ENCODE measurements around the gene GLRB. TPM values are rescaled to one million over a fixed set of nuclear protein-coding genes. Genes with fewer than 3 reads are reported as not detected.
"Not testable (repeated sequence)": the region's sequence is repeated elsewhere in the genome, so short reads cannot be mapped to it uniquely, and the experiment has no call there.

GLRB gene
- total RNA-seq = 5.2 TPM

DNA sequence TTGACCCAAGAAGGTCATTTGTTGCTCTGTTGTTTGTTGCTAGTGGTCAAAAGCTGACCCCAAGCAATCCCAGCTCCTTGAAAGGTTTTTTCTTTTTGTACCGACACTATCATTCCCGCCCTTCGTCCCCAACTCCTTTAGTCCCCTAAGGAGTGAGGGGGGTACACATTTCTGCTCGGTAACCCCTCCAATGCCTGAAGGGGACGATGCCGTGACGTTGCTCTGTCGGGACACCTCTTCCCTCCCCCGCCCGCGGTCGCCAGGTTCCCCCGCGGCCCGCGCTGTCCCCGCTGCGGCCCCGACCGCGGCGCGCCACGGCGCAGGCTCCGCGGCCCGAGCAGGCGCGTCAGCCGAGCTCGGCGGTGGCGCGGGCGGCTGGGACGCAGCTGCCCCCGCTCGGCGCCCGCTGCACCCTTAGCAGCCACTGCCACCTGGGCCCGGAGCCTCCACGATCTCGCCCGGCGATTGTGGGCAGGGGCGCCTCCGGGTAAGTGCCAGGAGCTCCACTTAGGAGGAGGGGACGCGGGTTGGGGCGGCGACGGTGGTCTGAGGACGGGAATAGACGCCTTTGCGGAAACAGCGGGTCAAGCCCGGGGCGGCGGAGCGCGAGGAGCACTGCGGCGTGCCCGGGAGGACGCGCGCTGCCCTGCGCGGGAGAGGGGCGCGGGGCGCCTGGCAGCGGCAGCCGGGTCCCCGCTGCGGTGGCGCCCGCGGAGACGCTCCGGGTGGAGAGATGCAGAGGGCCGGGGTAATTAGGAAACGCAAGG is at the start of gene GLRB:
Gene GLRB (plus strand): TSS at position 340 of the 767 bp plus-strand sequence. CDS start 1,875 bp downstream, outside the sequence.
- Histone ChIP-seq H3K4me1 (ENCODE audit: control insufficient read depth in 3 of 3, insufficient read depth in 3 of 3, low read length in 3 of 3) (peaks cover 0 to 3% (median 3%) of the 10 kb centered on the region in 3 donors), H3K4me3 (ENCODE audit: low read length in 3 of 3) (peak within 1 kb of the TSS; percentile 76 to 80 (median 78)), H3K27me3 (ENCODE audit: control insufficient read depth in 3 of 3, insufficient read depth in 3 of 3, low read length in 3 of 3) (peaks cover 0 to 2% (median 0%) of the 10 kb centered on the region in 3 donors), H3K36me3 (ENCODE audit: control insufficient read depth in 3 of 3, insufficient read depth in 3 of 3, low read length in 3 of 3) (no peaks in the 10 kb centered on the region), H3K9me3 (ENCODE audit: control insufficient read depth in 3 of 3, low read length in 3 of 3) (no peaks in the 10 kb centered on the region), H3K27ac (ENCODE audit: low read depth, low read length) (no peak within 1 kb of the TSS), H3K9ac (ENCODE audit: low read depth in 1 of 3, low read length in 3 of 3) (peak within 1 kb of the TSS; percentile 57 to 80 (median 66))

GRCh38 chr4:157035471-157035870 is 40.5 kb upstream of the GLRB start:
- H3K4me1 ChIP-seq (ENCODE audit: control insufficient read depth in 3 of 3, insufficient read depth in 3 of 3, low read length in 3 of 3) = no peaks in the 10 kb centered on the region
- H3K27me3 ChIP-seq (ENCODE audit: control insufficient read depth in 3 of 3, insufficient read depth in 3 of 3, low read length in 3 of 3) = peaks cover 0 to 3% (median 0%) of the 10 kb centered on the region in 3 donors
- no peak overlapping the region for H3K27ac ChIP-seq (ENCODE audit: low read depth, low read length)
- no peak overlapping the region for H3K9ac ChIP-seq (ENCODE audit: low read depth in 1 of 3, low read length in 3 of 3)
- H3K4me3 ChIP-seq (ENCODE audit: low read length in 3 of 3) = no peak overlapping the region
- H3K9me3 ChIP-seq (ENCODE audit: control insufficient read depth in 3 of 3, low read length in 3 of 3) = no peaks in the 10 kb centered on the region
- H3K36me3 ChIP-seq (ENCODE audit: control insufficient read depth in 3 of 3, insufficient read depth in 3 of 3, low read length in 3 of 3) = no peaks in the 10 kb centered on the region

DNA sequence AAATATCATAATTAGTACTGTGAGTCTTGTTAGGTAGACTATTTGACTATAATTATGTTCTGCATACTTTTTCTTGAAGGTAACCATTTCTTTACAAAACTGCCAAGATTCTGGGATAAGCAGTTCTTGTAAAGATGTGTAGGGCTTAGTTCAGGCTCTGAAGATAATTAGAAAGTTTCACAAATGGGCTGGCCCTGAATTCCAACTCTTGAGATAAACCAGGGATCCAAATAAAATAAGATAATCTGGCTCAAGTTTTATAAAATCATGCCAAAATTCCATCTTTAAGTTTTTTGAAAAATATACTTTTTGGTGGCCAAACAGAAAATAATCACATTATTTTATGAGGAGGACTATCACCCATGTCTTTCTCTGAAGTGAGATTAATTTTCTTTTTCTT is 35.5 kb upstream of the GLRB start:
- H3K36me3 ChIP-seq (ENCODE audit: control insufficient read depth in 3 of 3, insufficient read depth in 3 of 3, low read length in 3 of 3) = no peaks in the 10 kb centered on the region
- H3K9me3 ChIP-seq (ENCODE audit: control insufficient read depth in 3 of 3, low read length in 3 of 3) = no peaks in the 10 kb centered on the region
- no peak overlapping the region for H3K9ac ChIP-seq (ENCODE audit: low read depth in 1 of 3, low read length in 3 of 3)
- peaks cover 0 to 3% (median 0%) of the 10 kb centered on the region in 3 donors for H3K27me3 ChIP-seq (ENCODE audit: control insufficient read depth in 3 of 3, insufficient read depth in 3 of 3, low read length in 3 of 3)
- no peak overlapping the region for H3K4me3 ChIP-seq (ENCODE audit: low read length in 3 of 3)
- no peak overlapping the region for H3K27ac ChIP-seq (ENCODE audit: low read depth, low read length)
- H3K4me1 ChIP-seq (ENCODE audit: control insufficient read depth in 3 of 3, insufficient read depth in 3 of 3, low read length in 3 of 3) = no peaks in the 10 kb centered on the region

- no peaks in the 10 kb centered on the region for H3K4me1 ChIP-seq (ENCODE audit: control insufficient read depth in 3 of 3, insufficient read depth in 3 of 3, low read length in 3 of 3)
- H3K4me3 ChIP-seq (ENCODE audit: low read length in 3 of 3) = no peak overlapping the region
- no peaks in the 10 kb centered on the region for H3K9me3 ChIP-seq (ENCODE audit: control insufficient read depth in 3 of 3, low read length in 3 of 3)
- peak overlapping the region in 1 of 3 donors; percentile 30 for H3K9ac ChIP-seq (ENCODE audit: low read depth in 1 of 3, low read length in 3 of 3)
- no peaks in the 10 kb centered on the region for H3K27me3 ChIP-seq (ENCODE audit: control insufficient read depth in 3 of 3, insufficient read depth in 3 of 3, low read length in 3 of 3)
- H3K36me3 ChIP-seq (ENCODE audit: control insufficient read depth in 3 of 3, insufficient read depth in 3 of 3, low read length in 3 of 3) = no peaks in the 10 kb centered on the region
- no peak overlapping the region for H3K27ac ChIP-seq (ENCODE audit: low read depth, low read length)
These were observed 32.8 kb upstream of the GLRB start for GRCh38 chr4:157043131-157043530.

GRCh38 chr4:157045507-157046127 is 30.3 kb upstream of the GLRB start:
- H3K27ac ChIP-seq (ENCODE audit: low read depth, low read length) = no peak overlapping the region
- no peaks in the 10 kb centered on the region for H3K4me1 ChIP-seq (ENCODE audit: control insufficient read depth in 3 of 3, insufficient read depth in 3 of 3, low read length in 3 of 3)
- no peaks in the 10 kb centered on the region for H3K27me3 ChIP-seq (ENCODE audit: control insufficient read depth in 3 of 3, insufficient read depth in 3 of 3, low read length in 3 of 3)
- H3K9me3 ChIP-seq (ENCODE audit: control insufficient read depth in 3 of 3, low read length in 3 of 3) = no peaks in the 10 kb centered on the region
- H3K9ac ChIP-seq (ENCODE audit: low read depth in 1 of 3, low read length in 3 of 3) = no peak overlapping the region
- no peak overlapping the region for H3K4me3 ChIP-seq (ENCODE audit: low read length in 3 of 3)
- H3K36me3 ChIP-seq (ENCODE audit: control insufficient read depth in 3 of 3, insufficient read depth in 3 of 3, low read length in 3 of 3) = no peaks in the 10 kb centered on the region

DNA sequence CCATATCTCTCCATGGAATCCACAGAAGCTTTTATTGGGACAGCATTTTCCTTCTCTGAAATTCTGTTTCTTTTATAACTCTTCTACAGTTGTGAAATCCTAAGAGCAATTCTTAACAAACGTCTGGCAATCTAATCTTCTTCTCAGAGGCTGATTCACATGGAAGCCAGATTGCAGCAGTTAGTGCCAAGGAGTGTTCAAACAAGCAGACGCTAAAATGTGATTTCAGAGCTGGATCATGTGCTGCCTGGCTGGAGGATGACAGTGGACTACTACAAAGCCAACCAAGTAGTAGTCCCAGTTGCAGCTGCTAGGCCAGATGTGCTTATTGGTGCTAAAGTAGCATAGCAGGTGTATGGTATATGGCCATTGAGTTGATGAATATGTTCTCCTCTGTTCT is 27.7 kb upstream of the GLRB start:
- Histone ChIP-seq H3K9me3 (ENCODE audit: control insufficient read depth in 3 of 3, low read length in 3 of 3) (no peaks in the 10 kb centered on the region), H3K27me3 (ENCODE audit: control insufficient read depth in 3 of 3, insufficient read depth in 3 of 3, low read length in 3 of 3) (no peaks in the 10 kb centered on the region), H3K9ac (ENCODE audit: low read depth in 1 of 3, low read length in 3 of 3) (no peak overlapping the region), H3K4me1 (ENCODE audit: control insufficient read depth in 3 of 3, insufficient read depth in 3 of 3, low read length in 3 of 3) (no peaks in the 10 kb centered on the region), H3K4me3 (ENCODE audit: low read length in 3 of 3) (no peak overlapping the region), H3K27ac (ENCODE audit: low read depth, low read length) (no peak overlapping the region), H3K36me3 (ENCODE audit: control insufficient read depth in 3 of 3, insufficient read depth in 3 of 3, low read length in 3 of 3) (no peaks in the 10 kb centered on the region)

DNA sequence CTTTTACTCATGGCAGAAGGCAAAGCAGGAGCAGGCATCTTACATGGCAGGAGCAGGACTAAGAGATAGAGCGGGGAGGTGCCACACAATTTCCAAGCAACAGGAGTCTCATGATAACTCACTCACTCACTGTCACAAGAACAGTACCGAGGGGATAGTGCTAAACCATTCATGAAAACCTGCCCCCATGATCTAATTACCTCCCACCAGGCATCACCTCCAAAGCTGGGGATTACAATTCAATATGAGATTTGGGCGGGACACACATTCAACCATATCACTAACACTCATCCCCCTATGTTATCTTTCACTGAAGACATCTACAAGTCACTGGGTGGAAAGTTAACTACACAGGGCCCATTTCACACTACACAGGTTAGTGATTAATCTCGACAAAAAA is 25.4 kb upstream of the GLRB start:
- no peaks in the 10 kb centered on the region for H3K4me1 ChIP-seq (ENCODE audit: control insufficient read depth in 3 of 3, insufficient read depth in 3 of 3, low read length in 3 of 3)
- no peak overlapping the region for H3K27ac ChIP-seq (ENCODE audit: low read depth, low read length)
- no peaks in the 10 kb centered on the region for H3K9me3 ChIP-seq (ENCODE audit: control insufficient read depth in 3 of 3, low read length in 3 of 3)
- no peaks in the 10 kb centered on the region for H3K27me3 ChIP-seq (ENCODE audit: control insufficient read depth in 3 of 3, insufficient read depth in 3 of 3, low read length in 3 of 3)
- H3K9ac ChIP-seq (ENCODE audit: low read depth in 1 of 3, low read length in 3 of 3) = no peak overlapping the region
- H3K36me3 ChIP-seq (ENCODE audit: control insufficient read depth in 3 of 3, insufficient read depth in 3 of 3, low read length in 3 of 3) = no peaks in the 10 kb centered on the region
- H3K4me3 ChIP-seq (ENCODE audit: low read length in 3 of 3) = no peak overlapping the region

GRCh38 chr4:157052429-157053040 is 23.4 kb upstream of the GLRB start:
- Histone ChIP-seq H3K27ac (ENCODE audit: low read depth, low read length) (no peak overlapping the region), H3K4me1 (ENCODE audit: control insufficient read depth in 3 of 3, insufficient read depth in 3 of 3, low read length in 3 of 3) (no peaks in the 10 kb centered on the region), H3K36me3 (ENCODE audit: control insufficient read depth in 3 of 3, insufficient read depth in 3 of 3, low read length in 3 of 3) (no peaks in the 10 kb centered on the region), H3K27me3 (ENCODE audit: control insufficient read depth in 3 of 3, insufficient read depth in 3 of 3, low read length in 3 of 3) (no peaks in the 10 kb centered on the region), H3K9ac (ENCODE audit: low read depth in 1 of 3, low read length in 3 of 3) (no peak overlapping the region), H3K9me3 (ENCODE audit: control insufficient read depth in 3 of 3, low read length in 3 of 3) (no peaks in the 10 kb centered on the region), H3K4me3 (ENCODE audit: low read length in 3 of 3) (no peak overlapping the region)

DNA sequence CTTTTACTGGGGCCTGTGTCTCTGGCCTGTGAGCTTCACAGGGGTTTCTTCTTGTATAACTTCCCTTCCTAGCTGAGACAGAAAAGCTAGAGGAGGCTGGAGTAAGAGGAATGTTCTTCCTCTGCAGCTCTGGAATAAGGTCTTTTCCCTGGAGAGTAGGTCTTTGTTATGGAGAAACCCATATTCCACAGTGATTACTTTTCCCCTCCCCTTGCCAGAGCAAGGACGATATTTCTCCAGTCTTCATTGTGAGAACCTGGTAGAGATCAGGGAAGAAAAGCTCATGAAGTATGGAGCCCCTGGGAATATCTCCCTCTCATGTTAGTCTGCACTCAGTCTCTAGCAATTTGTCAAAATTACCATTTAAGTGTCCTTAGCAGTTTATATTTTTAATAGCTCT is 18.7 kb upstream of the GLRB start:
- no peak overlapping the region for H3K27ac ChIP-seq (ENCODE audit: low read depth, low read length)
- no peaks in the 10 kb centered on the region for H3K4me1 ChIP-seq (ENCODE audit: control insufficient read depth in 3 of 3, insufficient read depth in 3 of 3, low read length in 3 of 3)
- no peak overlapping the region for H3K9ac ChIP-seq (ENCODE audit: low read depth in 1 of 3, low read length in 3 of 3)
- H3K36me3 ChIP-seq (ENCODE audit: control insufficient read depth in 3 of 3, insufficient read depth in 3 of 3, low read length in 3 of 3) = no peaks in the 10 kb centered on the region
- no peak overlapping the region for H3K4me3 ChIP-seq (ENCODE audit: low read length in 3 of 3)
- no peaks in the 10 kb centered on the region for H3K27me3 ChIP-seq (ENCODE audit: control insufficient read depth in 3 of 3, insufficient read depth in 3 of 3, low read length in 3 of 3)
- no peaks in the 10 kb centered on the region for H3K9me3 ChIP-seq (ENCODE audit: control insufficient read depth in 3 of 3, low read length in 3 of 3)

DNA sequence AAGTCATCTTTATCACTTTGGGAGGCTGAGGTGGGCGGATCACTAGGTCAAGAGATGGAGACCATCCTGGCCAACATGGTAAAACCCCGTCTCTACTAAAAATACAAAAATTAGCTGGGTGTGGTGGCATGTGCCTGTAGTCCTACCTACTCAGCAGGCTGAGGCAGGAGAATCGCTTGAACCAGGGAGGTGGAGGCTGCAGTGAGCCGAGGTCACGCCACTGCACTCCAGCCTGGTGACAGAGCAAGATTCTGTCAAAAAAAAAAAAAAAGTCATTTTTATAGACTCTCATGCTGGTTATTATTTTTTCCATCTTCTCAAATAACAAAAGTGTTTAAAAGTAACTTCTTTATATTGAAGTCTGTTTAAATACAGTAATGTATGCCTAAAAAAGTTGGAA is 17.1 kb upstream of the GLRB start:
- not testable (repeated sequence) for H3K4me3 ChIP-seq (ENCODE audit: low read length in 3 of 3); H3K27ac ChIP-seq (ENCODE audit: low read depth, low read length); H3K4me1 ChIP-seq (ENCODE audit: control insufficient read depth in 3 of 3, insufficient read depth in 3 of 3, low read length in 3 of 3); H3K36me3 ChIP-seq (ENCODE audit: control insufficient read depth in 3 of 3, insufficient read depth in 3 of 3, low read length in 3 of 3); H3K9ac ChIP-seq (ENCODE audit: low read depth in 1 of 3, low read length in 3 of 3); H3K9me3 ChIP-seq (ENCODE audit: control insufficient read depth in 3 of 3, low read length in 3 of 3); H3K27me3 ChIP-seq (ENCODE audit: control insufficient read depth in 3 of 3, insufficient read depth in 3 of 3, low read length in 3 of 3)

Measured in skeletal muscle tissue (tissue), 4 donors.